NCI-H187 treated with DMSO at 0.1 percent for 48 hours (cell line): ENCODE measurements around the gene CXorf65.

Source experiments
- DNase-seq: peaks from one replicate; lab custom pipeline; 2025; lab: John Stamatoyannopoulos, UW

CXorf65 gene

DNA sequence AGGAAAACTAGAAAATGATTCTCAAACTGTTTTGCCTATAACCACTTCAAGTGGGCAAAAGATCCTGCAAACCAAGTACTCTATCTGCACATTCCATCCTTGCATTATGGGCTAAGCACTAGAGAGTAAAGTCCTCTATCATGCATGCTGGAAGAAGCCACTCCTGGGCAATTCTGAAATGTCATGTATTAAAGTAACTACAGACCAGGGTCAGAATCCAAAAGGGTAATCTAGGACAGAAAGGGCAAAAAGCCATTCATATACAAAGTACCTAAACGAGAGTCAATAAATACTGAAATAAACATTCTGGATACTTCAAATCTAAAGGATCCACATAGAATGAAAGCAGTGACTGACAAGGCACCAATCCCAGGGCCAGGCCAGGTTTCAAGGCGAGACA is 39.5 kb downstream of the CXorf65 start:
- DNase-seq, result no peak

DNA sequence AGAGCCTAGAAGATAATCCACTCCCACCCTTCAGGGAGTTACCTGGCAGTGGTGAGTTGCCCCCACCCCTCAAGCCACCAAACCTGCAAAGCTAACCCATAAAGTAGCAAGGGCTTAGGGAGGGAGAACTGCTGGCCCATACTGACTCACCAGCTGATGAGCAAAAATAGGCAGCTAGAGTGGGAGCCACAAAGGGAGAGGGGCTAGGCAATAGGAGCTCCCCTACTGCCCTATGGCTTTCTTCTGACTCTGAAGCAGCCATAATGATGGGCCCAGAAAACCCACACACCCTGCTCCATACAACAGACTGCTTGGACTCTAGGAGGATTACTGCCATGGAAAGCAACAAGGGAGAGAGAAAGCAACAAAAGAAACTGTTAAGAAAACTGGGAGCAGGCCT is 46.4 kb downstream of the CXorf65 start:
- DNase-seq, result no peak

DNA sequence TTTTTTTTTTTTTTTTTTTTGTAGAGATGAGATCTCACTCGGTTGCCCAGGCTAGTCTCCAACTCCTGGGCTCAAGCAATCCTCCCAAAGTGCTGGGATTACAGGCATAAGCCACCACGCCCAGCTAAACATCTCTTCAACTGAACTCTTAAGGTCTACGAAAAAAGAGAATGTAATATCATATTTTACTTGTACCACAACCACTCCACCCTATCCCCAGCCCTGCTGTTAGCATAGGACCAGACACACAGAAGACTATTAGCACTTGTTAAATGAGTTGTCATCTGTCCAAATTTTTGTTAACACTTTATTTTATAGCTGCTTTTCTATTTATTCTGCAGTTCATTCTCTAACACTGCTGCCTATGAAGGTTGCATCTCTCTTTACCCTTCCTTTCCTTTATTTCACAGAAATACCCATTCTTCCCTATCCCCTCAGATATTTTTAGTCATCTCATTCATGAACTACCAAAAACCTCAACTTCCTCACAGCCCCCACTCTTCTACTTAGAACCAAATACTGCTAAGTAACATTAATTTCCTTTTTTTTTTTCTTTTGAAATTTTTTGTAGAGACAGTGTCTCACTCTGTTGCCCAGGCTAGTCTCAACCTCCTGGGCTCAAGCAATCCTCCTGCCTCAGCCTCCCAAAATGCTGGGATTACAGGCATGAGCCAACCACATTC is 48.6 kb downstream of the CXorf65 start:
- DNase-seq, result no peak

DNA sequence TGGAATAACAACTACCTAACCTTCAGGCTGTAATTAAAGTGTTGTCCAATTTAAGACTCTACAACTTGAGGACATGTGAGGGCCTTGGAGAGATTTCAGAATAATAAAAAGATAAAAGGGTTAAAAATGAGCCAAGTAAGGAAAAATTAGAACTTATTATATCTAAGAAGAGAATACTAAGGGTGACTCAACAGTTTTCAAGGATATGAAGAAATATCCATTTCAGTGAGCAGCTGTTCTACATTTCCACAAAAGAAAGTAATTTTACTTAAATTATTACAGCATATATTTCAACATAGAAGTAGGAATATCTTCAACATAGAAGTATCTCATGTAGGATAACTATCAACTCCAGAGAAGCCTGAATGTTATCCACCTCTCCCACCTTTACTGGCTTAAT is 49.7 kb downstream of the CXorf65 start:
- no peak for DNase-seq
